Loucy (cell line): ENCODE measurements around the gene POLD3.

ENCODE experiments used
- H2AFZ ChIP-seq: fragments of 200-600 bp; sonication (generic); 2 replicates; pipeline ENCODE4 v1.6.0; 2016; ENCODE audit warnings: antibody characterized with exemption, mild to moderate bottlenecking, low read length, moderate library complexity
- H3F3A ChIP-seq: fragments of 200-600 bp; 2 replicates; pipeline ENCODE4 v1.6.0; 2016; ENCODE audit warnings: antibody characterized with exemption, low read depth, mild to moderate bottlenecking
- H3K27me3 ChIP-seq: fragments of 200-600 bp; sonication (generic); 2 replicates; pipeline ENCODE4 v1.6.1; 2014; ENCODE audit warnings: low read length, mild to moderate bottlenecking; ENCODE audit not compliant: insufficient read depth, poor library complexity, severe bottlenecking
- H3K36me3 ChIP-seq: fragments of 200-600 bp; sonication (generic); 2 replicates; pipeline ENCODE4 v1.6.1; 2016; ENCODE audit warnings: low read length; ENCODE audit not compliant: insufficient read depth
- H3K4me1 ChIP-seq: fragments of 200-600 bp; sonication (generic); 2 replicates; pipeline ENCODE4 v1.5.1; 2014; ENCODE audit warnings: low read length, mild to moderate bottlenecking; ENCODE audit not compliant: insufficient read depth, poor library complexity, severe bottlenecking
- H3K4me2 ChIP-seq: fragments of 200-600 bp; sonication (generic); 2 replicates; pipeline ENCODE4 v1.6.0; 2014; ENCODE audit warnings: antibody characterized with exemption, low read length, low read depth, mild to moderate bottlenecking; ENCODE audit not compliant: poor library complexity, severe bottlenecking
- H3K4me3 ChIP-seq: fragments of 200-600 bp; sonication (generic); 2 replicates; pipeline ENCODE4 v1.5.1; 2014; ENCODE audit warnings: low read length, mild to moderate bottlenecking, mixed read lengths; ENCODE audit not compliant: poor library complexity, severe bottlenecking
- H3K79me2 ChIP-seq: fragments of 200-600 bp; sonication (generic); 2 replicates; pipeline ENCODE4 v1.6.1; 2014; ENCODE audit warnings: low read length; ENCODE audit not compliant: insufficient read depth
- H3K9ac ChIP-seq: fragments of 200-600 bp; sonication (generic); 2 replicates; pipeline ENCODE4 v1.6.0; 2014; ENCODE audit warnings: mild to moderate bottlenecking, low read depth, low read length, moderate library complexity; ENCODE audit not compliant: poor library complexity, severe bottlenecking
- H3K9me2 ChIP-seq: fragments of 200-600 bp; sonication (generic); replicated peaks from 2 replicates; pipeline ENCODE4 v1.6.1; 2016; ENCODE audit warnings: low read depth, low read length, mixed read lengths
- H3K9me3 ChIP-seq: fragments of 200-600 bp; sonication (generic); 2 replicates; pipeline ENCODE4 v1.6.1; 2014; ENCODE audit warnings: mild to moderate bottlenecking, antibody characterized with exemption, low read length, low read depth; ENCODE audit not compliant: insufficient read depth
- H4K20me1 ChIP-seq: fragments of 200-600 bp; sonication (generic); 2 replicates; pipeline ENCODE4 v1.6.0; 2014; ENCODE audit warnings: antibody characterized with exemption, low read length, mild to moderate bottlenecking; ENCODE audit not compliant: insufficient read depth, poor library complexity, severe bottlenecking
- EZH2phosphoT487 ChIP-seq: fragments of 200-600 bp; IDR thresholded peaks from 2 replicates; pipeline ENCODE4 v1.6.1; 2018; ENCODE audit warnings: antibody characterized with exemption, mild to moderate bottlenecking, moderate library complexity, borderline replicate concordance
- TF ChIP-seq, protein P1 (sequence below): fragments of 200-600 bp; sonication (generic); conservative IDR thresholded peaks from 2 replicates; pipeline ENCODE4 v1.5.1; 2014; ENCODE audit warnings: mild to moderate bottlenecking, antibody characterized with exemption, low read length

POLD3 gene

DNA sequence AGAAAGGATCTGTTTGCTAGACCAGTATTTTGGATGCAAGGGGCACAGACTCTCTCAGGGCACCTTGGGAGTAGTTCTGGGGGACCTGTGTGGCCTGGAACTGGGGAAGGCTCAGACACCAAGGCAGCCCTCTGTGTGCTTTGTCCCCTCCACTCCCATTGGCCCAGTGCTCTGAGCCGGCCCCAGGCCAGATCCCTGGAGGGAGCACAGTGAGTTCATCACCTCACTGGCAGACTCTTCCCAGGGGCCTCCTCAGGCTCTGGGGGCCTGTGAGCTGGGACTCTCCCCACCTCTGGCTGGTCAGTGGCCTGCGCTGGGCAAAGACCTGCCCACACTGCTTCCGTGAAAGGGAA is 87.1 kb downstream of the POLD3 start:
- Histone ChIP-seq H3K27me3 (no peaks in the 10 kb centered on the region), H3K4me1 (no peaks in the 10 kb centered on the region), H3K79me2 (no peaks in the 10 kb centered on the region), H4K20me1 (no peaks in the 10 kb centered on the region), H3K9me3 (no peaks in the 10 kb centered on the region), H3F3A (no peaks in the 10 kb centered on the region), H3K4me3 (no peak overlapping the region), H2AFZ (no peak overlapping the region), H3K9me2 (no peaks in the 10 kb centered on the region), H3K4me2 (no peak overlapping the region), H3K36me3 (no peaks in the 10 kb centered on the region), H3K9ac (no peak overlapping the region)
- TF ChIP-seq, protein P1, sequence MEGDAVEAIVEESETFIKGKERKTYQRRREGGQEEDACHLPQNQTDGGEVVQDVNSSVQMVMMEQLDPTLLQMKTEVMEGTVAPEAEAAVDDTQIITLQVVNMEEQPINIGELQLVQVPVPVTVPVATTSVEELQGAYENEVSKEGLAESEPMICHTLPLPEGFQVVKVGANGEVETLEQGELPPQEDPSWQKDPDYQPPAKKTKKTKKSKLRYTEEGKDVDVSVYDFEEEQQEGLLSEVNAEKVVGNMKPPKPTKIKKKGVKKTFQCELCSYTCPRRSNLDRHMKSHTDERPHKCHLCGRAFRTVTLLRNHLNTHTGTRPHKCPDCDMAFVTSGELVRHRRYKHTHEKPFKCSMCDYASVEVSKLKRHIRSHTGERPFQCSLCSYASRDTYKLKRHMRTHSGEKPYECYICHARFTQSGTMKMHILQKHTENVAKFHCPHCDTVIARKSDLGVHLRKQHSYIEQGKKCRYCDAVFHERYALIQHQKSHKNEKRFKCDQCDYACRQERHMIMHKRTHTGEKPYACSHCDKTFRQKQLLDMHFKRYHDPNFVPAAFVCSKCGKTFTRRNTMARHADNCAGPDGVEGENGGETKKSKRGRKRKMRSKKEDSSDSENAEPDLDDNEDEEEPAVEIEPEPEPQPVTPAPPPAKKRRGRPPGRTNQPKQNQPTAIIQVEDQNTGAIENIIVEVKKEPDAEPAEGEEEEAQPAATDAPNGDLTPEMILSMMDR: no peak
- TF ChIP-seq EZH2phosphoT487: no peak

DNA sequence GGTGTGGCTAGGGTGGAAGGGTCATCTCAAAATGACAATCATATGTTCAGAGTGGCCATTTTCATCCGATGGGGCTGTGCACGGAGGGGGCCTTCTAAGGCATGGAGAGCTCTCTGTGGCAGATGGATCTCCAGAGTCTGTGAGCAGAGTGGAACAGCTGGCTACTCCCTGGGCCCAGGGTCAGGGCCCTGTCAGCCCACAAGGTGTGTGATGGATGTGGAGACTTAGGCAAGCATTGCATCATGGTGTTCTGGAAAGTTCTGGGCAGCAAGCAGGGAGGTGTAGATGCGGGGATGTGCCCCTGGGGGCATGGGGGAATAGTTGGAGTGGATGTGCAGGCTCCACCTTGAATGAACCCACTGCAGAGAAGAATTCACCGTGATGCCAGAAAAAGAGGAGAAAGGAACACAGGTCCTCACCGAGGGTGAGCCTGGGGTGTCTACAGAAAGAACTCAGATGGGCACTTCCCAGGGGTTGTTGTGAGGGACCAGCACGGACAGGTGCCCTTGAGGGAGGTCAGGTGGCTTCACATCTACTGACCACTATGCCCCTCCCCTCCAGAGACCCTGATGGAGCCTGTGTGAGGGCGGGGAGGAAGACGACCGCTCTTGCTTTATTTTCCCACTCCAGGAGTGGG is 87.8 kb downstream of the POLD3 start:
- H3K4me3 ChIP-seq: no peak overlapping the region

DNA sequence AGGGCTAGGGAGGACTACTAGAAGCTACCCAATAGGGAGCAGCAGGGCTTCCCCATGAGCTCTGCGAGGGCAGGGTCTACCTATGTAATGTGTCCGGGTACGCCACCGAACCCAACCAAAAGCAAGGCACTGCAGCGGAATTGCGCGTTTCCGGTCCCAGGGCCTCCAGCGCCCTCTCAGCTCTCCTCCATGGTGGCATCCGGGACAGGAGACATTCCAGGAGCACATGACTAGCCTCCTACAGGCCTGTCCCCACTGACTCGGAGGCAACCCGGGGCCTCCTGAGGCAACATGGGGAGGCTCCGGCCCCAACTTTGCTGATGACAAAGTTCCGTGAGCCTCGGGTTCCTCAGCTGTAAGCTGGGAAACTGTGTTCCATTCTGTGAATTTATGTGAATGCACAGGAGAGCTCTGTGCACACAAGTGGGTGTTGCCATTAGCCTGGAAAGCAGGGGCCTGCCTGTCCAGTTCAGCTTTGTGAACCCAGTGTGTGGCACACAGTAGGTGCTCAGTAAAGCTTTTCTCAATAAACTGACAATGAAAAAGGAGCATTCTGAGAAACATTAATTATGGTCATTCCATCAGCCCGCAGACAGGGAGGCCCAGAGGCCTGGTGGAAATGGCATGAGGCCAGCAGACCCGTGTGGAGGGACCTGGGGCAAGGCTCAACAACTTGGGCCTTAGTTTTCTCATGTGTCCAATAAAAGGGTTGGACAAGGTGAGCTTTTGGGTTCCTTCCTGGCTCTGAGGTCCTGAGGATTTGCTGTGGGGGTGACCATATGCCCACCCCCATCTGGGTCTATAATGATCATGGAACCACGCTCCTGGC is 88.5 kb downstream of the POLD3 start:
- Histone ChIP-seq H3K4me1 (no peaks in the 10 kb centered on the region), H3K4me2 (no peak overlapping the region), H3K36me3 (no peaks in the 10 kb centered on the region), H3K9me3 (no peaks in the 10 kb centered on the region), H3F3A (no peaks in the 10 kb centered on the region), H4K20me1 (no peaks in the 10 kb centered on the region), H3K27me3 (no peaks in the 10 kb centered on the region), H3K9me2 (no peaks in the 10 kb centered on the region), H2AFZ (no peak overlapping the region), H3K79me2 (no peaks in the 10 kb centered on the region), H3K9ac (no peak overlapping the region), H3K4me3 (no peak overlapping the region)
- TF ChIP-seq, protein P1: no peak
- no peak for TF ChIP-seq EZH2phosphoT487

More for the DNA sequence above, 87.8 kb downstream of the POLD3 start:
- Histone ChIP-seq H3K36me3 (no peaks in the 10 kb centered on the region), H4K20me1 (no peaks in the 10 kb centered on the region), H3K79me2 (no peaks in the 10 kb centered on the region), H3F3A (no peaks in the 10 kb centered on the region), H3K4me2 (no peak overlapping the region), H3K9me3 (no peaks in the 10 kb centered on the region), H3K4me1 (no peaks in the 10 kb centered on the region), H3K27me3 (no peaks in the 10 kb centered on the region), H3K9ac (no peak overlapping the region), H2AFZ (no peak overlapping the region), H3K9me2 (no peaks in the 10 kb centered on the region)
- TF ChIP-seq, protein P1: no peak
- TF ChIP-seq EZH2phosphoT487: no peak
